GM21717 (cell line): ENCODE measurements around the gene GRIA4.
"Not testable (repeated sequence)": the region's sequence is repeated elsewhere in the genome, so short reads cannot be mapped to it uniquely, and the experiment has no call there.

Experiments
- ATAC-seq: cut with Tn5 transposase; IDR thresholded peaks from one replicate; pipeline ENCODE4 v1.9.1; 2021; ENCODE audit warnings: mild to moderate bottlenecking, moderate library complexity; ENCODE audit not compliant: unreplicated experiment

Gene GRIA4

DNA sequence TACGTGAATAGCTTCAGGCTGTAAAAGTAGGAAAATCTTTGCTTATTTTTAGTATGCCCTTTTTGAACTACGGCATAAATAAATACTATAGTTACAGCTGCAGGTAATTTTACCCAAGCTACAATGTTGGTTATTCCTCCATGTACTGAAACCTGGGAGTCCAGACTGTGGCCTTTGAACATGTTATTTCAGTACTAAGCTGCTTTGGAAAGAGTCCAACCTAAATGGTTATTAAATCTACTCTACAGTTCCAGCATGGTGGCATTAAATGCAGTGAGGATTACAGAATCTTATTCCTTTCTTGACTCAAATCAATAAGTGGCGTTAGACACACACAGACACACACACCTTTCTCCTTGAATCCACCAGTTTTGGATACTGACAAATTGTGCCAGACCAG lies 247.1 kb downstream of the GRIA4 start:
- no peak for ATAC-seq

- ATAC-seq, result no peak
Observed at GRCh38 chr11:105857728-105858127, 247.9 kb downstream of the GRIA4 start.

DNA sequence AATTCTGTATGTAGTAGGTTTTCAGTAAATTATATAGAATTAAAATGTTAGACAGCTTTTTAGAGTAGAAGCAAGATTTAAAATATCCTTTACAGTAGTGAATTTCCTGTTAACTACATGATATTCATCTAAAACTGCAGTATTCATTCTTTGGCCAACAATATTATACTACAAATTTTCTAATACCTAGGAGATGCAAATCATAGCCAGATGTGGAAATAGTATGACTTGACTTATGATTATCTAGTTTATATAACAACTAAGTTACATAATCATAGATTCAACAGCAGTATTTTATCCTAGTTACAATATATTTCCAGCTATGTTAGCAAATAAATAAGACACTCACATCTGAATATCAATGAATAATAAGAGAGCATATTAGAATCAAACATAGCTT lies 249.0 kb downstream of the GRIA4 start:
- no peak for ATAC-seq

GRCh38 chr11:105860105-105860504 lies 250.2 kb downstream of the GRIA4 start:
- ATAC-seq, result no peak

DNA sequence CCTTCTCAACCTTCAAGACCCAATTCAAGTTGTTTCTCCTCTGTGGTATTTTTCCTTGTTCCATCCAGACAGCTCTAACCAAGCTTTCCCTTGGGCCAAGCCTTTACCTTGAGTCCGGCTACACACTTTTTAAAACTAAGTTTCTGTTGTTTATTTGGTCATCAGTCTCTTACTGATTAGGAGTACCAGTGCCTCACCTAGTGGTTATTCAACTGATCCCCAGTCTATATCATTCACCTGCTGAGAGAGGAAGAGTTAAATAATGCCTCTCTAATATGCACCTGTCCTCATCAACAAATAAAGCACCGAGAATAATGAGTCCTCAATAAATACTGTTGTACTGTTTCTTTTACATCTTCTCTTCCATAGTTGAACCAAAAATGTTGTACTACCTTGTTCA lies 251.4 kb downstream of the GRIA4 start:
- no peak for ATAC-seq

GRCh38 chr11:105862736-105863367 lies 253.0 kb downstream of the GRIA4 start:
- ATAC-seq, result no peak

GRCh38 chr11:105863523-105863922 lies 253.7 kb downstream of the GRIA4 start:
- ATAC-seq, result no peak

DNA sequence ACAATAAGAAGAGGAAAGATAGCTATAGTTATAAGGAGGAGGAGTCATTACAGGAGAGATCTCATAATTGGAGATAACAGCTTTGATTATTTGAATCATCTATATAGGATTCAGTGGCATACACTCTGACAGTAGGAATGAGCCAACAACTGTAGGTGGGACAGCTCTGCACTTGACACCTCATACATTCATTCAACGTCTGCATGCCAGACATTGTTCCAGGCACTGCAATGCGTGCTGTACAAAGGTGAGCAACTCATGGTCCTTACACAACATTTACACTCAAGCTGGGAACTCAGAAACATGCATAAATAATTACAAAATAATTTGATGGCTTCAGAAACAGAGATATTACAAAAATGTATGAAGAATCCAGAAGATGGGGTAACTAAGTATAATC lies 257.9 kb downstream of the GRIA4 start:
- ATAC-seq, result no peak

DNA sequence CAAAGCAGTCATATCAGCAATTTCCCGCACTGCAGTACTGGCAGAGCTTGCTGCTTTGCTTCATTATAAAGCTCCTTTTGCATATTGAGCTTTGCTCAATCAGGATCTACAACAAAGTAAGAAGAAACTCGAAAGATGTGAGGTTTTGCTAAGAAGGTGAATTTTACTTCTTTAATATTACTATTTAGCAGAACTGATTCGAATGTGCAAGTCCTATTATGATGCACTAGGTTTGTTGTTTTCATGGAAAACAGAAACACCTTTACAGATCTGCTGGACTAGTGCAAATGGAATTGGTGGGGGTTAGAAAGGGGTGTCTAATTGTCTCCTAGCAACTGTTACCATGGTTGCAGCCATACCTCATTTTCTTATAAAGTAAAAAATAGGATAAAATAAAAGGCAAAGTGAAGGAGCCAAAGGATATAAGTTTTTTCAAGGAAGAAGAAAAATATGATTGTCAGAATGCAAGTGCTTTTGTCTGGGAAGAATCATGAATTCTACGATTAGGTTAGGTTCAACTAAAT lies 259.0 kb downstream of the GRIA4 start:
- no peak for ATAC-seq

- no peak for ATAC-seq
Observed at GRCh38 chr11:105870516-105871113, 260.7 kb downstream of the GRIA4 start.

DNA sequence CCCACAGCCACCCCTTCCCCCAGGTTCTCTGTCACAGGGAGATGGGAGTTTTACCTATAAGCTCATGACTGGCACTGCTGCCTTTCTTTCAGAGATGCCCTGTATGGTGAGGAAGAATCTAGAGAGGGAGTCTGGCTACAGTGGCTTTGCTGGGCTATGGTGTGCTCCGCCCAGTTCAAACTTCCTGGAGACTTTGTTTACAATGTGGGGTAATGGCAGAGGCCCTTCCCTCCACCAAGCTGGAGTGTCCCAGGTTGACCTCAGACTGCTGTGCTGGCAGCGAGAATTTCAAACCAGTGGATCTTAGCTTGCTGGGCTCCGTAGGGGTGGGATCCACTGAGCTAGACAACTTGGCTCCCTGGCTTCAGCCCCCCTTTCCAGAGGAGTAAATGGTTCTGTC lies 268.6 kb downstream of the GRIA4 start:
- ATAC-seq, result no peak

- ATAC-seq, result not testable (repeated sequence)
Observed at GRCh38 chr11:105878927-105879326, 269.1 kb downstream of the GRIA4 start.

DNA sequence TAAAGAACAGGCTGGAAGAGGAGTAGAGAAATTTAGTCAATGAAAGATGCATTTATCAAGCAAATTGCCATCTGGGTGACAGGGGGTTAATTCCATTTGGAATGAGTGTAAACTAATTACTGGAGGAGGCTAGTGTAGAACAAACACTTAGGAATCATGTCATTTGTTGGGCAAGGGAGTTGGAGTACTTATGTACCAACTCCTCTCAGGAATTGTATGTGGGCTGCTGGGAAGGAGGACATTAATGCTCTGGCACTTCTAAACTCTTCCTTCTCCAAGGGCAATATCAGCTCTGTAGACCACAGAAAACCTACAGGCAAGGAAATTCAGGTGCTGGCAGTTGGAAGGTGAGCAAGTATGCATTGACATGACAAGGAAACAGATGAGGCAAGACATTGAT lies 271.2 kb downstream of the GRIA4 start:
- ATAC-seq, result no peak

DNA sequence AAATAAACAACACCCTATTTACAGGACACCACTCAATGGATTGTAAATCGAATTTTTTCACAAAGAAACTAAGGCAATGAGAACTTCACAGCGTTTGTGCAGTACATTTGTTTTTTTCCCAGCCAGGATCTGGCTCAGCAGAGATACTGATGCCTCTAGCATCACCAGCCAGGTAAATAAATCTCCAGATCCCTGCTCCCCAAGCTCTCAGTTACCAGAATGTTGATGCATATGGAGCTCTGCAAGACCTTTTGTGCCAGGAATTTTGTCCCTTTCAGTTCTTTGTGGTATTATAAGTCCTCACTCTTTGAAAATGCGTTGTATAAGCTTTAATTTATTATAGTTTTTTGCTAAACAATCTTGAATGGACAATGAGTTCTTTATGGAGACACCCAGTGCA lies 274.6 kb downstream of the GRIA4 start:
- no peak for ATAC-seq

DNA sequence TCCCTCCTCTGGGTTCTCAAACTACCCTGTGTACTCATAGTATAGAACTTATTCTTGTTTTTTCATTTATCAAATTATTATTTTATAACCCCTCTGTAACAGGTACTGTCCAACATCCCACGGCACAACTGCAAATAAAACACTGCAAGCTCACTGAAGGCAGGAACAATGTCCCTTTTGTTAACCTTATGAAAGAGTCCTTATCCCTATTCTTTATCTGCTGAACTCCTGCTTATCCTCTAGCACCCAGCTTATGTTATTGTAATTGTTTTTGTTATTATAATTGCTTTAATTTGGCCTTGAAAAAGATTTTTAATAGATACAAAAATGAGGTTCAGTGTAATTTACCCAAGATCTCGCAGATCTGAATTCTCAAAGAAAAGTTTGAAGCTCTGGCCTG lies 281.8 kb downstream of the GRIA4 start:
- ATAC-seq, result no peak

- ATAC-seq, result no peak
Observed at GRCh38 chr11:105897161-105897560, 287.3 kb downstream of the GRIA4 start.

- ATAC-seq, result no peak
Observed at GRCh38 chr11:105899772-105900171, 289.9 kb downstream of the GRIA4 start.

- ATAC-seq, result no peak
Observed at GRCh38 chr11:105900515-105901035, 290.7 kb downstream of the GRIA4 start.

DNA sequence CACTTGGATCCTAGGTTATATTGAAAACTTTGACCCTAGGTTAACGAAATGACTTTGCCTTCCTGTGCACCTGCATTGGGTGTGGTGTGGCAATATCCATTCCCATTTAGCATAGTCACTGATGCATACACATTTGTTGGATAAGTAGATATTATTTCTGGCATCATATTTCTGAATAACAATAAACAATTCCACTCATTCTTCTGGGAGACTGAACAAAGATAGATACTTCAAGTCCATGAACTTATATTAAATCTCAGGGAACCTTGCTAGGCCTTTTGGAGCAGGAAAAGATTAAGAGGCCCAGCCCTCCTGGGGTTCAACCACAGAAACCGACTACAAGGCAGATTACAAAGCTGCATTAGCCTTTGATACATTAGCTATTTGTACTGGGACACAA lies 293.2 kb downstream of the GRIA4 start:
- ATAC-seq, result no peak

DNA sequence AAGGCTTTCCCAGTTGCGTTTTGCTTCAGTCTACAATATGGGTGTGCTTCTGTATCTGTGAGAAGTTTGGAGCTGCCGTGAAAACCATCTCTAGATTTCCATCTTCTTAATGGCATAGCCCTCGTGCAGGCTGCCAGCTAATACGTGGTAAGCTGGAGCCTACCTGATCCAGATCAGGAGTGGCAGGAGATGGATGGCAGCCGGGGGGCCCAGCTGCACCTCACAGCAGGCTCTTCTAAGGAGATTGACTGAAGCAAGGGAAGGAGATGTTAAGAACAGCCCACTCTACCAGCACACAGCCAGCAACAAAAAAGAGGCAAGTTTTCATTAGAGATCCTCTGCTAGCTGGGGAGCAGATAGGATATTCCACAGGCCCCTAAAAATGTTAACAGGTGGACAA lies 296.6 kb downstream of the GRIA4 start:
- ATAC-seq, result no peak

DNA sequence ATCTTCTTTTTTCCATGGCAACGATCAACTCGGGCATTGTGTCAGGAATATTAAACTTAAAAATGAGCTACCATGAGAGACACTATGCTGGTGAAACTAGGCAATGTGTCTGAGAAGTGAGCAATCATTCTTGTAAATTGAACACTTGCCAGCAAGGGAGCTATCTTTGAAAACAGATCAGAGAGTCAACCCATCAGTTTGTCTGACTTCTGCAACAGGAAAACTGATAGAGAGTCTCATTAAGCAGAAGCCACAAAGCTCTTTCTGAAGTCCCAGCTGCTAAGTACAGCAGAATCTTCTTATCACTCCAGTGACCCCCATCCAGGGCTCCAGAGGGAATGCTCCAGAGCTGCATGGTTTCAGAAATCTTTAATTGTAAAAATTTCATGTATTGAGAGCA lies 297.4 kb downstream of the GRIA4 start:
- ATAC-seq, result no peak

GRCh38 chr11:105910095-105910715 lies 300.3 kb downstream of the GRIA4 start:
- ATAC-seq, result no peak
